Naive thymus-derived CD4-positive, alpha-beta T cell (primary cell): Measurements from ENCODE around the gene TSPAN4. TPM values are rescaled to one million over a fixed set of nuclear protein-coding genes. Genes with fewer than 3 reads are reported as not detected.
A peak's percentile ranks its signal among the peaks of the same experiment; 100 is the strongest.

Experiments used
- ATAC-seq: fragments of 150-1000 bp; cut with Tn5 transposase; 2 replicates; pipeline ENCODE4 v1.10.0; 2021; ENCODE audit warnings: mild to moderate bottlenecking, moderate library complexity
- CTCF ChIA-PET: fragments of 350-600 bp; sonication (Branson Sonifier 250); formaldehyde crosslinking; loops from one replicate; lab custom pipeline; 2021; ENCODE audit warnings: antibody characterized with exemption; lab: Charles Lee
- POLR2A ChIA-PET: fragments of 350-600 bp; sonication (Branson Sonifier 250); formaldehyde crosslinking; loops from one replicate; lab custom pipeline; 2021; ENCODE audit warnings: antibody characterized with exemption, inconsistent platforms; lab: Charles Lee
- DNase-seq, 9 donors: peaks; one replicate each; pipeline versions ENCODE4 v3.0.0 to v3.0.0-alpha.2; 2020 to 2022; ENCODE audit warnings: mixed read lengths in 1 of 9
- H3K27ac ChIP-seq: one replicate; pipeline ENCODE4 v1.7.0; 2013; ENCODE audit warnings: mild to moderate bottlenecking, low read depth, low read length, moderate library complexity
- H3K27me3 ChIP-seq, 2 donors: one replicate each; pipeline ENCODE4 v1.7.0; 2013; ENCODE audit warnings: low read length in 2 of 2, mild to moderate bottlenecking in 2 of 2, moderate library complexity in 2 of 2; ENCODE audit not compliant: control insufficient read depth in 2 of 2, insufficient read depth in 2 of 2
- H3K36me3 ChIP-seq, 3 experiments: 1 replicate in 2 of 3; 2 replicates in 1 of 3; pipeline ENCODE4 v1.7.0; 2013; ENCODE audit warnings: low read length in 3 of 3, mild to moderate bottlenecking in 3 of 3, moderate library complexity in 1 of 3; ENCODE audit not compliant: insufficient read depth in 3 of 3, control insufficient read depth in 2 of 3
- H3K4me1 ChIP-seq, 2 donors: one replicate each; pipeline ENCODE4 v1.7.0; 2013; ENCODE audit warnings: low read length in 2 of 2, mild to moderate bottlenecking in 2 of 2, moderate library complexity in 1 of 2; ENCODE audit not compliant: control insufficient read depth in 2 of 2, insufficient read depth in 2 of 2
- H3K4me3 ChIP-seq: 2 replicates; pipeline ENCODE4 v1.7.0; 2013; ENCODE audit warnings: mild to moderate bottlenecking, low read length
- H3K9me3 ChIP-seq, 3 experiments: 1 replicate in 2 of 3; 2 replicates in 1 of 3; pipeline ENCODE4 v1.7.0; 2013; ENCODE audit warnings: low read length in 3 of 3; ENCODE audit not compliant: control insufficient read depth in 2 of 3
- H3K27ac Mint-ChIP-seq, 9 donors: one replicate each; pipeline ENCODE4 v1.8.0; 2020 to 2022; ENCODE audit warnings: mixed read lengths in 9 of 9, mild to moderate bottlenecking in 8 of 9, moderate library complexity in 5 of 9, inconsistent platforms in 2 of 9
- H3K27me3 Mint-ChIP-seq, 5 donors: one replicate each; pipeline ENCODE4 v1.8.0; 2021 to 2022; ENCODE audit warnings: mixed read lengths in 5 of 5, mild to moderate bottlenecking in 1 of 5
- H3K36me3 Mint-ChIP-seq, 5 donors: one replicate each; pipeline ENCODE4 v1.8.0; 2020 to 2022; ENCODE audit warnings: mixed read lengths in 5 of 5, mild to moderate bottlenecking in 3 of 5, inconsistent platforms in 1 of 5
- H3K4me1 Mint-ChIP-seq, 7 donors: one replicate each; pipeline ENCODE4 v1.8.0; 2020 to 2022; ENCODE audit warnings: mixed read lengths in 7 of 7, mild to moderate bottlenecking in 3 of 7, inconsistent platforms in 1 of 7
- H3K4me3 Mint-ChIP-seq, 10 donors: one replicate each; pipeline ENCODE4 v1.8.0; 2020 to 2022; ENCODE audit warnings: mild to moderate bottlenecking in 10 of 10, mixed read lengths in 10 of 10, moderate library complexity in 6 of 10, inconsistent platforms in 2 of 10
- H3K9me3 Mint-ChIP-seq, 11 donors: one replicate each; pipeline ENCODE4 v1.8.0; 2020 to 2022; ENCODE audit warnings: mixed read lengths in 11 of 11, mild to moderate bottlenecking in 4 of 11, inconsistent platforms in 1 of 11, moderate library complexity in 1 of 11
- intact Hi-C, 2 donors: fragments of 100-400 bp; cut with micrococcal nuclease; formaldehyde crosslinking; loops; one replicate each; pipeline ENCODE4 v1.15.1; 2023
- polyA plus RNA-seq, 2 donors: library from polyadenylated mRNA; unstranded; fragments of 300-500 nt; fragmentation: Illumina TruSeq; gene quantifications; one replicate each; pipeline ENCODE4 v1.2.3, GENCODE V29; 2021
- total RNA-seq, 6 experiments: library from RNA in 5 of 6; stranded (reverse) in 5 of 6; gene quantifications; 1 replicate in 5 of 6; 2 replicates in 1 of 6; pipeline ENCODE4 v1.2.3 and lab custom pipeline; 2021 to 2026

The TSPAN4 gene
- total and polyA plus RNA-seq, 7 experiments from 2014 or later, result 4.1 to 12.6 (median 5.7) TPM

DNA sequence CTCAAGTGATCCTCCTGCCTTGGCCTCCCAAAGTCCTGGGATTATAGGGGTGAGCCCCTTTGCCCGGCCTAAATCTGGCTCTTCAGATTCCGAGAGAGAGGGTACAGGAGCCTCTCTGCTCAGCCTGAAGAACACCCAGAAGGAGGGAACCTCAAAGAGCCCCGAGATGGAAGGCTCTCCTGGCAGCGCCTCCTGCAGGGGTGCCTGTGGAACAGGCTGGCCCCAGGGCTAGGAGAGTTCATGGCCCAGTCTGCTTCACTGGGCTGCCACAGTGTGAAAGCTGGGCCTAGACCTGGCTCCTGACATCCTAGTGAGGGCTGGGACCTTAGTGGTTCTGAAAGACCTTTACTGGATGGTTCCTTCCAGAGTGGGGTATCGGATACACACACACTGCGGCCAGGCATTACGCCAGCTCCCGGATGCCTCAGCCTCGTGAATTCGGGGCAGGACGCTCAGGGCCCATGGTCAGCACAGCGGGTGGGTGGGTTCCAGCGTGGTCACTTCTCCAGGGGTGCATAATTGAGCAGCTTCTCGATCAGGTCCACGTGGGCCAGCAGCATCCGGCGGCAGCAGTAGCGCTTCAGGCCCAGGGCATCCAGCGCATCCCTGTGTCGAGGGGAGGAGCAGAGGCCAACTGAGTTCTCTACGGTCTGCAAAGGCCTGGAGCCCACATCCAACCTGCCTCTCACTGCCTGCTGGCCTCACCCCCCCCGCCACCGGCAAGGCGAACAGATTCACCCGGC, 2.6 kb upstream of the TSPAN4 start:
- H3K36me3 Mint-ChIP-seq, result peaks cover 0 to 4% (median 0%) of the 10 kb centered on the region in 5 donors
- H3K27ac ChIP-seq, result no peak overlapping the region
- peaks cover 16 to 21% of the 10 kb centered on the region in 2 donors for H3K4me1 ChIP-seq
- no peak for ATAC-seq
- H3K4me3 Mint-ChIP-seq, result peak overlapping the region in 9 of 10 donors; percentile 56 to 88 (median 84)
- no peaks in the 10 kb centered on the region for H3K9me3 Mint-ChIP-seq
- H3K27me3 ChIP-seq, result no peaks in the 10 kb centered on the region
- H3K4me1 Mint-ChIP-seq, result peaks cover 5 to 34% (median 19%) of the 10 kb centered on the region in 7 donors
- no peak for DNase-seq
- ChIA-PET CTCF (interaction anchor here (1.2 kb wide), 1 partner anchor 22 kb away, joined by 3 read pairs; the partner anchor contains the start of gene PNPLA2), POLR2A (interaction anchor here (0.7 to 5.2 kb wide), 5 partner anchors 12 to 633 kb away, joined by 3 to 36 read pairs (median 3); partner anchors contain the start of genes BET1L, CRACR2B, PNPLA2 and RIC8A)
- H3K9me3 ChIP-seq, result no peaks in the 10 kb centered on the region
- no peak overlapping the region for H3K4me3 ChIP-seq
- peaks cover 0 to 2% (median 0%) of the 10 kb centered on the region in 5 donors for H3K27me3 Mint-ChIP-seq
- peak overlapping the region in 4 of 9 donors; percentile 33 to 79 (median 54) for H3K27ac Mint-ChIP-seq
- intact Hi-C loops, result loop anchor here in 1 of 2 donors (10.0 kb wide), 1 partner anchor 545 kb away; the partner anchor contains the start of gene BRSK2
- H3K36me3 ChIP-seq, result peaks cover 0 to 38% (median 0%) of the 10 kb centered on the region in 3 experiments

DNA sequence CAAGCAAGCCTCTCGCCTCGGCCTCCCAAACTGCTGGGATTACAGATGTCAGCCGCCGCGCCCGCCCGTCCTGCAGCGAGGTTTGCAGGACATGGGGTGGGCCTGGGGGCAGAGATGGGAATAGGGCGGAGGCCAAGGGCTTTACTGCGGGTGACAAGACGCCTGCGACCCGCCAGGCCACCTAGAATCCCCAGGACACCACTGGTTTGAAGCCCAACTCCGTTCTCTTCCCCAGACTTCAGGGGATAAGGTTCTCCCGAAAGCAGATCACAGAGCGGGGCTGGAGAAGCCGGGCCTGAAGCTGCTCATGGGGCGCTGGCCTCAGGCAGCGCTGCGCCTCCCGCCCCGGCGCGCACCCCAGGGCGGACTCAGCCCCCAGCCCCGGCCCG, 677 bp upstream of the TSPAN4 start:
- Histone ChIP-seq H3K9me3 (no peaks in the 10 kb centered on the region), H3K27me3 (no peaks in the 10 kb centered on the region), H3K36me3 (peaks cover 0 to 36% (median 0%) of the 10 kb centered on the region in 3 experiments), H3K27ac (peak overlapping the region; percentile 89), H3K4me1 (peaks cover 16 to 21% of the 10 kb centered on the region in 2 donors), H3K4me3 (peak overlapping the region; percentile 83)
- peak overlapping the region; percentile 28 to 89 (median 63) for H3K27ac Mint-ChIP-seq
- DNase-seq (no peak), ATAC-seq (peak; percentile 35)
- peak overlapping the region; percentile 74 to 88 (median 86) for H3K4me3 Mint-ChIP-seq
- H3K4me1 Mint-ChIP-seq, result peaks cover 5 to 36% (median 19%) of the 10 kb centered on the region in 7 donors
- ChIA-PET CTCF (no interaction called here), POLR2A (interaction anchor here (1.5 to 5.2 kb wide), 4 partner anchors 9 to 38 kb away, joined by 6 to 36 read pairs (median 22); partner anchors contain the start of genes CD151, CRACR2B, PIDD1 and PNPLA2)
- peaks cover 0 to 2% (median 0%) of the 10 kb centered on the region in 5 donors for H3K27me3 Mint-ChIP-seq
- intact Hi-C loops, result loop anchor here (1.0 to 10.0 kb wide), 8 partner anchors 10 to 543 kb away; partner anchors contain the start of genes AP2A2 (in 2 of the 2), BRSK2 (in 1 of the 2), CD151 (in 1 of the 2) and CRACR2B (in 1 of the 2)
- no peaks in the 10 kb centered on the region for H3K9me3 Mint-ChIP-seq
- H3K36me3 Mint-ChIP-seq, result peaks cover 0 to 4% (median 0%) of the 10 kb centered on the region in 5 donors

DNA sequence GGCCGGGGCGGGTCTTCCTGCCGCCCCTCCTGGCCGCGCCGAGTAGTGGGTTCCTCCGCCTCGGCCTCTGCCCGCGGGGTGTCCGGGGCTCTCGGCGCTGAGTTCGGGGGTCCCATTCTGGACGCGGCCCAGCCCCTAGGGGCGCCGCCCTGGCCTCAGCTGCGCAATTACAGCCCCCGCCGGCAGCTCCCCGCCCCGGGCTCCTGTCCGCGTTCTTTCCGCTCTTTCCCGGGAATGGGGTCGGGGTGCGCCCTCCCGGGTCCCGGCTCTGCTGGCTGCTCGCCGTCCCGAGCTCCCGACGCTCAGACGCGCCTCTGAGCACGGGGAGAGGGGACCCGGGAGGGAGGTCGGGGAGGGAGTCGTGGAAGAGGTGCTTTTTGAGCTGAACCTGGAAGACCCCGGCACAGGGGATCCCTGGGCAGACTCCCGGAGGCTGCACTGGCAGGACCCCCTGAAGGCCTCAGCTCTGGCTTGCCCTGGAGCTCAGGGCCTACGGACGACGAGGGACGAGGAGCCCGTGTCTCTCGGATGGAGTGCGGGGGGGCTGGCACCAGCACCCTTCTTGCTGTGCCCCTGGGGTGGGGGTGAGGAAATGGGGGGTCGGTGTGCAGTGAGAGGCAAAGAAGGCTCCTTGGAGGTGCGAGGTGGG, 558 bp downstream of the TSPAN4 start:
- CTCF ChIA-PET, result no interaction called here
- Histone ChIP-seq H3K4me1 (peaks cover 16 to 21% of the 10 kb centered on the region in 2 donors), H3K27ac (peak overlapping the region; percentile 89), H3K9me3 (no peaks in the 10 kb centered on the region), H3K4me3 (peak overlapping the region; percentile 83), H3K27me3 (no peaks in the 10 kb centered on the region), H3K36me3 (peaks cover 0 to 25% (median 0%) of the 10 kb centered on the region in 3 experiments)
- intact Hi-C loops, result loop anchor here (2.0 to 10.0 kb wide), 3 partner anchors 16 to 542 kb away; partner anchors contain the start of genes AP2A2 (in 1 of the 2), BRSK2 (in 1 of the 2) and CRACR2B (in 1 of the 2)
- H3K27ac Mint-ChIP-seq, result peak overlapping the region in 4 of 9 donors; percentile 28 to 70 (median 54)
- no peak for ATAC-seq
- no peak for DNase-seq
- H3K4me3 Mint-ChIP-seq, result peak overlapping the region; percentile 69 to 89 (median 78)
- POLR2A ChIA-PET, result interaction anchor here (0.6 to 5.2 kb wide), 8 partner anchors 10 to 144 kb away, joined by 3 to 36 read pairs (median 8); partner anchors contain the start of genes CD151, CRACR2B, PIDD1 and PNPLA2
- H3K9me3 Mint-ChIP-seq, result no peaks in the 10 kb centered on the region
- peaks cover 0 to 4% (median 0%) of the 10 kb centered on the region in 5 donors for H3K36me3 Mint-ChIP-seq
- peaks cover 0 to 2% (median 0%) of the 10 kb centered on the region in 5 donors for H3K27me3 Mint-ChIP-seq
- H3K4me1 Mint-ChIP-seq, result peaks cover 5 to 36% (median 18%) of the 10 kb centered on the region in 7 donors

DNA sequence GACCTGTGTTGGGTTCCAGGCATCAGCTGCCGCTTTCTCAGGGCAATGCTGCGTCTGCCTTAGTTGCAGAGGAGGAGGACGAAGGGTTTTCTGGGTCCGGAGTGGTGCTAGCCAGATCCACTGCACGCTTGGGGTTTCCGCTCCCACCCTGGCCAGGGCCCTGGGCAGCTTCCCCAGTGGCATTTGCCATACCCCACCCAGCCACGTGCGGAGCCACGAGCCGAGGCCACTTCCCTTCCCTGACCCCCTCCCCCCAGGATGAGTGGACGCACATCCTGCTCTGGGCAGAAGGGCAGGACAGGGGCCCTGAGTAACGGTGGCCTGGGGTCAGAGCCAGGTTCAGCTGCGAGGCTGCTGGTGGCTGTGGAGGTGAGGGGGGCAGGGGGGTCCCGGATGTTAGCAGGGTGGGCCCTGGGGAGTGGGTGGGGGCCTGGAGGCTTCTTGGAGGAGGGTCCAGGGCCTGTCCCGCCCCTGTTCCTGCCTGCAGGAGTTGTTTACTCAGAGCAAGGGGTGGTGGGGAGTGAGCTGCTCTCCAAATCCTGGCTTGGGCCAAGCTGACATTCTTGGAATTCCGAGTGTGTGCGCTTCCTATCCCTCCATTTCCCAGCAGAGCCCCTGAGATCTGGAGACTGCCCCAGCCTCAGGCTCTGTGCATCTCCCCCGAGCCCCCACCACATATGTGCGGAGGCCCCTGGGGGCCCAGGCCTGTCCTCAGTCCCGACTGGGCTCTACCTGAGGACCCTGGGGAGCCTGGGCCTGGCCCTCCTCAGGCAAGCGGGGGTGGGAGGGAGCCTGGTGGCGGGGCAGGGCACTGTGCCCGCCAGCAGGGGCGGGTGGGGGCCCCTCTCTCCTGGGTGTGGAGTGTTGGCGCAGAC, 1.4 kb downstream of the TSPAN4 start:
- Mint-ChIP-seq H3K27ac (peak overlapping the region in 5 of 9 donors; percentile 28 to 70 (median 46)), H3K9me3 (no peaks in the 10 kb centered on the region), H3K4me3 (peak overlapping the region; percentile 69 to 89 (median 78)), H3K36me3 (no peaks in the 10 kb centered on the region), H3K4me1 (peaks cover 5 to 36% (median 22%) of the 10 kb centered on the region in 7 donors), H3K27me3 (peaks cover 0 to 8% (median 0%) of the 10 kb centered on the region in 5 donors)
- Histone ChIP-seq H3K27ac (no peak overlapping the region), H3K9me3 (no peaks in the 10 kb centered on the region), H3K4me3 (no peak overlapping the region), H3K27me3 (peaks cover 0 to 6% of the 10 kb centered on the region in 2 donors), H3K4me1 (peaks cover 24 to 26% of the 10 kb centered on the region in 2 donors), H3K36me3 (peaks cover 0 to 17% (median 0%) of the 10 kb centered on the region in 3 experiments)
- DNase-seq (no peak), ATAC-seq (peak; percentile 16)
- ChIA-PET POLR2A (interaction anchor here (1.1 to 5.2 kb wide), 6 partner anchors 11 to 67 kb away, joined by 3 to 36 read pairs (median 10); partner anchors contain the start of genes CD151, CRACR2B, PNPLA2 and RPLP2), CTCF (interaction anchor here (0.6 to 1.2 kb wide), 2 partner anchors 123 to 207 kb away, joined by 3 read pairs; no protein-coding TSS in a partner anchor)
- intact Hi-C loops, result loop anchor here (2.0 to 10.0 kb wide), 3 partner anchors 17 to 541 kb away; partner anchors contain the start of genes AP2A2 (in 1 of the 2), BRSK2 (in 1 of the 2) and CRACR2B (in 1 of the 2)

DNA sequence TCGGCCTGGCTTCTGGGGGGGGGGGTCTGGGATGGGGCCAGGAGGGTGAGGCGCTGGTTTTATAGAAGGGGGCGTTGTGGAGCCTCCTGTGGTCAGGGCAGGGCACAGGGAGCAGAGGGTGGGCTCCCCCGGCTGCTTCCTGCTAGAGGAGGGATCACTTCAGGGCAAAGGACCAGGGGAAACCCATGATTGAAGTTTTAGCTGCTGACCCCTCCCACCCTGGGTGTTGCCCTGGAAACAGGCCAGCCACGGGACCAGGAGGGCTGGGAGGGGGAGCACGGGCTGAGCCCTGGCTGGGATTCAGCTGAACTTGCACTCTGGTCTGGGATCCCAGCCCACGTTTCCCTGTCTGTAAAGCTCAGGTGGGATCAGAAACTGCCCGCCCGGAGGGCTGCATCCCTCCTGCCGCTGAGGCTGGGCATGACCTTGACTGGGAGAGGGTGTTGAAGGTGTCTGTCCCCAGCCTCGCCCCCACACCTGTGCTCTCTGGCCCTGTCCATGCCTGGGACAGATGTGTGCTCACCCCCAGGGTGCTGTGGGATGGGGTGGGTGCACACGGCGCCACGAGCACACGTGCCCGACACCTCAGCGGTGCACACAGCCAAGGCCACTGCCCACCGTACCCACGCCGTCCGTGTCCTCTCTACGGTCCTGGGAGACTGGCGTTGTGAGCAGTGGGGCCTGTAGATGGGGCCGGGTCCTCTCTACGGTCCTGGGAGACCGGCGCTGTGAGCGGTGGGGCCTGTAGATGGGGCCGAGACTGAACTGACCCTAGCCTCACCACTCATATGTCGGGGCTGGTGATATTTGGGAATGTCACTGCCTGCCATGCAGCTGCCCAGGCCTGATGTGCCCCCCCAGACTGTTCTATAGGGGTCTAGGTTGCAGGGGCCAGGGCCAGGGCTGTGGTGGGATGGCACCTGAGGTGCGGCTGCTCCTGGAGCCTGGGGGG, 2.3 kb downstream of the TSPAN4 start:
- H3K36me3 ChIP-seq, result peaks cover 0 to 8% (median 0%) of the 10 kb centered on the region in 3 experiments
- H3K27me3 ChIP-seq, result peaks cover 0 to 6% of the 10 kb centered on the region in 2 donors
- no peak overlapping the region for H3K27ac ChIP-seq
- intact Hi-C loops, result loop anchor here (5.0 to 10.0 kb wide), 3 partner anchors 67 to 540 kb away; partner anchors contain the start of genes BRSK2 (in 1 of the 2) and CHID1 (in 1 of the 2)
- no peaks in the 10 kb centered on the region for H3K36me3 Mint-ChIP-seq
- peak overlapping the region in 3 of 10 donors; percentile 14 to 83 (median 56) for H3K4me3 Mint-ChIP-seq
- DNase-seq, result no peak
- no peaks in the 10 kb centered on the region for H3K9me3 ChIP-seq
- H3K4me1 Mint-ChIP-seq, result peaks cover 5 to 32% (median 22%) of the 10 kb centered on the region in 7 donors
- H3K27me3 Mint-ChIP-seq, result peaks cover 0 to 11% (median 0%) of the 10 kb centered on the region in 5 donors
- H3K9me3 Mint-ChIP-seq, result no peaks in the 10 kb centered on the region
- H3K4me3 ChIP-seq, result no peak overlapping the region
- CTCF ChIA-PET, result interaction anchor here (1.2 kb wide), 1 partner anchor 124 kb away, joined by 3 read pairs; no protein-coding TSS in a partner anchor
- peaks cover 23 to 26% of the 10 kb centered on the region in 2 donors for H3K4me1 ChIP-seq
- H3K27ac Mint-ChIP-seq, result no peak overlapping the region
- ATAC-seq, result peak; percentile 8
- POLR2A ChIA-PET, result interaction anchor here (1.0 to 4.8 kb wide), 2 partner anchors 17 to 206 kb away, joined by 3 to 32 read pairs; partner anchors contain the start of gene CRACR2B
